Measurements from ENCODE around the gene MTHFD1L.

- TF ChIP-seq EZH2 (IDR thresholded peaks at IDR 0.05), result no peak
- TF ChIP-seq, protein P1, sequence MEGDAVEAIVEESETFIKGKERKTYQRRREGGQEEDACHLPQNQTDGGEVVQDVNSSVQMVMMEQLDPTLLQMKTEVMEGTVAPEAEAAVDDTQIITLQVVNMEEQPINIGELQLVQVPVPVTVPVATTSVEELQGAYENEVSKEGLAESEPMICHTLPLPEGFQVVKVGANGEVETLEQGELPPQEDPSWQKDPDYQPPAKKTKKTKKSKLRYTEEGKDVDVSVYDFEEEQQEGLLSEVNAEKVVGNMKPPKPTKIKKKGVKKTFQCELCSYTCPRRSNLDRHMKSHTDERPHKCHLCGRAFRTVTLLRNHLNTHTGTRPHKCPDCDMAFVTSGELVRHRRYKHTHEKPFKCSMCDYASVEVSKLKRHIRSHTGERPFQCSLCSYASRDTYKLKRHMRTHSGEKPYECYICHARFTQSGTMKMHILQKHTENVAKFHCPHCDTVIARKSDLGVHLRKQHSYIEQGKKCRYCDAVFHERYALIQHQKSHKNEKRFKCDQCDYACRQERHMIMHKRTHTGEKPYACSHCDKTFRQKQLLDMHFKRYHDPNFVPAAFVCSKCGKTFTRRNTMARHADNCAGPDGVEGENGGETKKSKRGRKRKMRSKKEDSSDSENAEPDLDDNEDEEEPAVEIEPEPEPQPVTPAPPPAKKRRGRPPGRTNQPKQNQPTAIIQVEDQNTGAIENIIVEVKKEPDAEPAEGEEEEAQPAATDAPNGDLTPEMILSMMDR (IDR thresholded peaks at IDR 0.05), result no peak
- TF ChIP-seq EZH2phosphoT487 (IDR thresholded peaks at IDR 0.05), result no peak
Observed at GRCh38 chr6:150857945-150858308, 7.6 kb upstream of the MTHFD1L start.
